Omental fat pad (tissue), 4 donors: Measurements from ENCODE around the gene CDK14. TPM values are rescaled to one million over a fixed set of nuclear protein-coding genes. Genes with fewer than 3 reads are reported as not detected.

Experiments
- ATAC-seq: fragments of 150-250 bp; one replicate; pipeline ENCODE4 v1.9.1; 2016; ENCODE audit warnings: mild to moderate bottlenecking, moderate library complexity; ENCODE audit not compliant: low FRiP score
- DNase-seq: peaks from one replicate; pipeline ENCODE4 v3.0.0-alpha.2; 2019; ENCODE audit warnings: low spot score
- CTCF ChIP-seq, 3 donors: fragments of 450-650 bp; IDR thresholded peaks; one replicate each; pipeline ENCODE4 v1.5.1; 2016 to 2017; ENCODE audit warnings: antibody characterized with exemption in 3 of 3, mild to moderate bottlenecking in 3 of 3, moderate library complexity in 2 of 3
- total RNA-seq, 4 donors: library from RNA; depleted of rRNA; stranded (reverse); fragments of >200 nt; gene quantifications; one replicate each; pipeline ENCODE4 v1.1.0, GENCODE V29; 2016

The CDK14 gene
- total RNA-seq, 4 donors from 2014 or later, result 25.2 to 40.3 (median 30.8) TPM

- TF ChIP-seq CTCF (IDR thresholded peaks at IDR 0.05), result no peak
- no peak for DNase-seq
- no peak for ATAC-seq
Measured at GRCh38 chr7:91127959-91128358, 531.8 kb downstream of the CDK14 start.

- DNase-seq, result no peak
- no peak for TF ChIP-seq CTCF (IDR thresholded peaks at IDR 0.05)
- ATAC-seq, result no peak
Measured at GRCh38 chr7:91128683-91129348, 532.7 kb downstream of the CDK14 start.

GRCh38 chr7:91135300-91135699, 539.2 kb downstream of the CDK14 start:
- DNase-seq (no peak), ATAC-seq (no peak)
- TF ChIP-seq CTCF (IDR thresholded peaks at IDR 0.05), result no peak

- no peak for DNase-seq
- no peak for ATAC-seq
- TF ChIP-seq CTCF (IDR thresholded peaks at IDR 0.05), result no peak
Measured at GRCh38 chr7:91135703-91136430, 539.7 kb downstream of the CDK14 start.

- DNase-seq (no peak), ATAC-seq (no peak)
- TF ChIP-seq CTCF (IDR thresholded peaks at IDR 0.05), result no peak
Measured at GRCh38 chr7:91137153-91137787, 541.1 kb downstream of the CDK14 start.

GRCh38 chr7:91137788-91138368, 541.8 kb downstream of the CDK14 start:
- TF ChIP-seq CTCF (IDR thresholded peaks at IDR 0.05), result no peak
- ATAC-seq, result no peak

More at GRCh38 chr7:91137788-91138368, 541.8 kb downstream of the CDK14 start:
- DNase-seq, result no peak
